ENCODE data around the gene ITSN1. TPM values are rescaled to one million over a fixed set of nuclear protein-coding genes. Genes with fewer than 3 reads are reported as not detected.

Gene ITSN1
- total RNA-seq, 4 donors from 2014 or later, result 31.1 to 42.5 (median 35.9) TPM

GRCh38 chr21:33700491-33700890 is 58.2 kb downstream of the ITSN1 start:
- H3K4me1 ChIP-seq, result peaks cover 21 to 34% (median 22%) of the 10 kb centered on the region in 4 donors
- intact Hi-C loops (cut with DNase I), result no loop called here

GRCh38 chr21:33703750-33704606 is 61.7 kb downstream of the ITSN1 start:
- no peak for DNase-seq (ENCODE audit: extremely low spot score)
- intact Hi-C loops (cut with DNase I), result no loop called here
- no peak overlapping the region for H3K27ac ChIP-seq (replicated peaks in 1 of 4)

More at GRCh38 chr21:33700491-33700890, 58.2 kb downstream of the ITSN1 start:
- no peak for DNase-seq (ENCODE audit: extremely low spot score)
- Histone ChIP-seq H3K27me3 (no peaks in the 10 kb centered on the region), H3K9me3 (no peaks in the 10 kb centered on the region), H3K36me3 (no peaks in the 10 kb centered on the region), H3K27ac (replicated peaks in 1 of 4) (no peak overlapping the region), H3K4me3 (no peak overlapping the region)
- TF ChIP-seq CTCF (IDR thresholded peaks at IDR 0.05) (no peak), POLR2A (IDR thresholded peaks at IDR 0.05; ENCODE audit: low read depth) (no peak), EP300 (IDR thresholded peaks at IDR 0.05) (no peak), POLR2AphosphoS5 (IDR thresholded peaks at IDR 0.05) (no peak)
- WGBS, result 94% methylated on average over 3 of the region's 3 CpGs

GRCh38 chr21:33707846-33708245 is 65.5 kb downstream of the ITSN1 start:
- intact Hi-C loops (cut with DNase I), result no loop called here
- Histone ChIP-seq H3K27ac (replicated peaks in 1 of 4) (no peak overlapping the region), H3K36me3 (no peaks in the 10 kb centered on the region), H3K9me3 (peaks cover 0 to 6% (median 2%) of the 10 kb centered on the region in 4 donors), H3K27me3 (no peaks in the 10 kb centered on the region), H3K4me3 (no peak overlapping the region), H3K4me1 (peaks cover 0 to 8% (median 6%) of the 10 kb centered on the region in 4 donors)
- TF ChIP-seq EP300 (IDR thresholded peaks at IDR 0.05) (no peak), POLR2AphosphoS5 (IDR thresholded peaks at IDR 0.05) (no peak), CTCF (IDR thresholded peaks at IDR 0.05) (no peak), POLR2A (IDR thresholded peaks at IDR 0.05; ENCODE audit: low read depth) (no peak)
- DNase-seq (ENCODE audit: extremely low spot score), result no peak

More at GRCh38 chr21:33703750-33704606, 61.7 kb downstream of the ITSN1 start:
- H3K9me3 ChIP-seq, result peaks cover 0 to 4% (median 0%) of the 10 kb centered on the region in 4 donors
- TF ChIP-seq POLR2A (IDR thresholded peaks at IDR 0.05; ENCODE audit: low read depth), result no peak
- TF ChIP-seq EP300 (IDR thresholded peaks at IDR 0.05), result no peak
- TF ChIP-seq CTCF (IDR thresholded peaks at IDR 0.05), result no peak
- no peaks in the 10 kb centered on the region for H3K36me3 ChIP-seq
- H3K4me1 ChIP-seq, result peaks cover 0 to 8% (median 7%) of the 10 kb centered on the region in 4 donors
- no peak overlapping the region for H3K4me3 ChIP-seq
- no peaks in the 10 kb centered on the region for H3K27me3 ChIP-seq
- 80% methylated on average over 10 of the region's 10 CpGs for WGBS

DNA sequence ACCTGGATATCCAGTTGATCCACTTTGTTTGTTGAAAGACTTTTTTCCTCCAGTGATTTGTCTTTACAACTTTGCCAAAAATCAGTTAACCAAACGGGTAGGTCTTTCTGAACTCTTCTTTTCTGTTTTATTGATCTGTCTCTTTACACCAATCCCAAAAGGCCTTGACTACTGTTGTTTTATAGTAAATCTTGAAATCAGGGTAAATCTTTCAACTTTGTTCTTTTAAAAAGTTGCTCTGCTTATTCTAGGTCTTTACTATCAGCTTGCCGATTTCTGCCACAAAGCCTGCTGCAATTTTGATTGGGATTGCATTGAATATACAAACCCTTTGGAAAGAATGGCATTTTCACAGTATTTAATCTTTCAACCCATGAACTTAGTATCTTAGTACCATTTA is 66.6 kb downstream of the ITSN1 start:
- Histone ChIP-seq H3K9me3 (peaks cover 0 to 6% (median 2%) of the 10 kb centered on the region in 4 donors), H3K27me3 (no peaks in the 10 kb centered on the region), H3K4me3 (no peak overlapping the region), H3K36me3 (no peaks in the 10 kb centered on the region), H3K4me1 (peaks cover 0 to 5% (median 2%) of the 10 kb centered on the region in 4 donors), H3K27ac (replicated peaks in 1 of 4) (no peak overlapping the region)
- TF ChIP-seq EP300 (IDR thresholded peaks at IDR 0.05) (no peak), POLR2A (IDR thresholded peaks at IDR 0.05; ENCODE audit: low read depth) (no peak)
- intact Hi-C loops (cut with DNase I), result no loop called here
- DNase-seq (ENCODE audit: extremely low spot score), result no peak
- WGBS, result 95% methylated on average over 2 of the region's 2 CpGs

DNA sequence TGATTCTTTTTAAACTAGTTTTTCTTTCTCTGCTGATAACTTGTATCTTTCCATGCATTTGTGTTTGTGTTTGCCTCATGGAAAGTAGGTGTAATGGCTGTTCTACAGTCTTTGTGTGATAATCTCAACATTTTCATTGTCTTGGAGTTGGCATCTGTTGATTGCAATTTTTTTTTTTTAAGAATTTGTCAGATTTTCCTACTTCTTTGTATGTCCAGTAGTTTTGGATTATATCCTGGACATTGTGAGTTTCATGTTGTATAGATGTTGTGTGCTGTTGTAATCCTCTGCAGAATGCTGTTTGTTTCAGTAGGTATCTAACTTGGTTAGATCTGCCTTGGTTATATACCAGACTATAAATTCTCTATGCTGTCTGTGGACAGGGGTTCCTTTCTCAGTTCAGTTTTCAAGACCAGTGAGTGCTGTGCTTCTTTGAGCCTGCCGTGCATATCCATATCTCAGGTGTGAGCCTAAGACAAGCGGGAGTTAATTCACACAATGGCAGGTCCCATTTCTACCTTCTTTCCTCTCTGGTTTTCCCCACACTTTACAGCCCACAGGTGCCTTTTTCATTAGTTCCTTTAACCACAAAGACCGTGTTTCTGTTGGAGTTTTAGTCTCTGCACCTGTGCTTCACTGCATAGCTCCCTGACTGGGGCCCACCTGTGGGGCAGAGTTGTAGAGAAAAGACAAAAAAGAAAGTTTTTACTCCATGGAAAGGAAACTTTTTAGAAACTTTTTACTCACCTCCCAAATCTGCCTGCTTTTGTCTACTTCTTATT is 69.9 kb downstream of the ITSN1 start:
- intact Hi-C loops (cut with DNase I), result no loop called here
- Histone ChIP-seq H3K4me1 (no peaks in the 10 kb centered on the region), H3K27me3 (no peaks in the 10 kb centered on the region), H3K36me3 (no peaks in the 10 kb centered on the region), H3K9me3 (peaks cover 0 to 6% (median 2%) of the 10 kb centered on the region in 4 donors), H3K27ac (replicated peaks in 1 of 4) (no peak overlapping the region), H3K4me3 (no peak overlapping the region)
- no peak for DNase-seq (ENCODE audit: extremely low spot score)
- 95% methylated on average over 3 of the region's 3 CpGs for WGBS
- TF ChIP-seq EP300 (IDR thresholded peaks at IDR 0.05) (no peak), POLR2AphosphoS5 (IDR thresholded peaks at IDR 0.05) (no peak), POLR2A (IDR thresholded peaks at IDR 0.05; ENCODE audit: low read depth) (no peak), CTCF (IDR thresholded peaks at IDR 0.05) (no peak)

All from esophagus muscularis mucosa (tissue), 4 donors.